ENCODE measurements around the gene CARD19.
"Not testable (repeated sequence)": the region's sequence is repeated elsewhere in the genome, so short reads cannot be mapped to it uniquely, and the experiment has no call there.

CARD19 gene

DNA sequence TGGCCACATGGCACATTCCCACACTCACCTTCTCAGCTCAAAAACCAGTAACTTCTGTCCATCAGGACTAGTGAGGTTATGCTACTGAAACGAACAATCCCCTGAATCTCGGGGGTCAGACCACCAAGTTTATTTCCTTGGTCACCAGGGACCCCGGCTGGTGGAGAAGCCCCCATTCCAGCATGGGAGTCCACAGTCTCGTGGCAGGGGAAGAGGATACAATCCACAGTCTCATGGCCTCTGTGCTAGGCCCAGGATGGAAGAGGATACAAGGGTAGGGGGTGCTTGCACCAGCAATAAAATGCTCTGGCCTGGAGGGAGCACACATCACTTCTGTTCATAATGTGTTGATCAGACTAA is 7.4 kb upstream of the CARD19 start:
- no peak for DNase-seq (ENCODE audit: low read depth)

DNA sequence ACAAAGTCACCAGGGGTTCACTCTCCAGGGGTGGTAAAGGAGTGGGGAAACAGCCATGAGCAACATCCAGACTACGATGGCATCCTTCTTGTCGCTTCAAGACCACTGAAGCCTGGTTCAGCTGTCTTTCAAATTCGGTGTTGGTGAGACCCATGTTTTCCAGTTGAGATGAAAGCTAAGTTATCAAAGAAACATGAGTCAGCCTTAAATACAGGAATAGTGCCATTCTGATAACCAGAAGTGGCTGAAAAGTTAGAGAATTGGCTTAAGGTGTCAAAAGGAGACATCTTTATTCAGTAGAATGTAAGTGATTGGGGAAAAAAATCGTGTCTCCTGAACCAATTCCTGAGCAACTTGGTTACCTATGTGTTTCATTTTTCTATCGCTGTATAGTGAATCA is 7.0 kb upstream of the CARD19 start:
- DNase-seq (ENCODE audit: low read depth) = no peak

DNA sequence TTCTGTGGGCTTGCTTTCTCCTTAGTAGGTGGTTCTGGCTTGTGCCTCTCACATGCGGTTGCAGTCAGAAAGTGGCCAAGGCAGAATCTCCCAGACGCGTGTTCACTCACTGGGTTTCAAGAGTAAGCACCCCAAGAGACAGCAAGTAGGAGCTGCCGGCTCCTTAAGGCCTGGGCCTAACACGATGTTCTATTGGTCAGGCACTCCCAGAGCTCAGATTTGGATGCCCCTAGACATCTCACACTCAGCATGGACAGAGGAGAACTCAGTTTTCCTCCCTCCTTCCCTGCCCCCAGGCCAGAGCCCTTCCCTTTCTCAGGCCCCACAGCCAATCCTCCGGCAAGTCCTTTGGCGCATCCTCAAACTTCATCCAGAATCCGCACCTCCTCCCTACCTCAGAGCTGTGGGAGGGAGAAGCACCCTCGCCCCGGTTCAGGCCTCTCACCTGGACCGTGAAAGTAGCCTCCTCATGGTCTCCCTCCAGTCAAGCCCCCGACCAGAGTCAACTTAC is 6.5 kb upstream of the CARD19 start:
- DNase-seq (ENCODE audit: low read depth) = no peak

DNA sequence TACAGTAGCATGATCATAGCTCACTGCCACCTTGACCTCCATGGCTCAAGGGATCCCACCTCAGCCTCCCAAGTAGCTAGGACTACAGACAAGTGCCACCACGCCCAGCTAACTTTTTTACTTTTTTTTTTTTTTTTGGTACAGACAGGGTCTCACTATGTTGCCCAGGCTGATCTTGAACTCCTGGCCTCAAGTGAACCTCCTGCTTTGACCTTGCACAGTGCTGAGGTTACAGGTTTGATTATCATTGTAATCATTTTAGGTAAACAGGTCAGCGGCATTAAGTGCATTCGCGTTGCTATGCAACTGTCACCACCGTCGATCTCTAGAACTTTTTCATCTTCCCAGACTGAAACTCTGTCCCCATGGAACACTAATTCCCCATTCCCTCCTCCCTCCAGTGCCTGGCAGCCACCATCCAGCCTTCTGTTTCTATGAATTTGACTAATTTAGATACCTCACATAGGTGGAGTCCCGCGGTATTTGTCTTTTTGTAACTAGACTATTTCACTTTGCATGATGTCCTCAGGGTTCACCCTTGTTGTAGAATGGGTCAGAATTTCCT is 5.8 kb upstream of the CARD19 start:
- DNase-seq (ENCODE audit: low read depth) = no peak

DNA sequence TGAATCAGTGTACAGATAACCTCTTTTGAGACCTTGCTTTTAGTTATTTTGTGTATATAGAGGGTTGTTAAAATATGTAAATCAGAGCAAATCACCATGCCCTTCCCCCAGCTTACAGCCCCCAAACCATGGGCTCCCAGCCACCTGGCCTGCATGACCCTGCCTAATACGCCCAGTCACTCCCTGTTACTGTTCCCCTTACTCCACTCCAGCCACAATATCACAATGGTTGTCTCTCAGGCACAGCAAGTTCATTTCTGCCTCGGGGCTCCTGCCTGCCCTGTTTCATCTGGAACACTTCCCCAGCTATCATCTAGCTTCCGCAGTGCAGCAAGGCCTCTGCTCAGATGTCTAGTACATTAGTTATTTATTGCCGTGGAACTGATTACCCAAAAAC is 5.0 kb upstream of the CARD19 start:
- DNase-seq (ENCODE audit: low read depth) = no peak

DNA sequence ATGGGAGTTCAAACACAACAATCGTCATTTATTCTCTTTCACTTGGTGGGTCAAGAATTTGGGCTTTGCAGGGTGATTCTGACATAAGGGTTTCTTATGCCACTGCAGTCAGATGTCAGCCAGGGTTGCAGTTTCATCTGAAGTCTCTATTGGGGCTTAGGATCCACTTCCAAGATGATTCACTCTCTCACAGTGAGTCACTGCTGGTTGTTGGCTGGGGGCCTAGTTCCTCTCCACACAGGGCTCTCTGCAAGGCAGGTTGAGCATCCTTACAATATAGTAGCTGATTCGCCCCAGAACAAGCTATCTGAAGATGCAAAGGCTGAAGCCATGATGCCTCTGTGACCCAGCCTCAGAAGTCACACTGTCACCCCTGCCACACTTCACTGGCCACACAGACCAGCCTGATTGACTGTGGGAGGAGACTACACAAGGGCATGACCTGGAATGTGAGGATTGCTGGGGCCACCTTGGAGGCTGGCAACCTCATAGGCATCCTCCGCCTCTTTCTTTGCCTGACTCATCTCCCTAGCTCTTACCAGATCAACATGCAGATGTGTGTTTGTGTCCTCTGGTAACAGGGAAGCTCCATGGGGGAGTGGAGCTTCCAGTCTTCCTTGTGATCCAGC is 4.5 kb upstream of the CARD19 start:
- DNase-seq (ENCODE audit: low read depth) = peak; percentile 46

DNA sequence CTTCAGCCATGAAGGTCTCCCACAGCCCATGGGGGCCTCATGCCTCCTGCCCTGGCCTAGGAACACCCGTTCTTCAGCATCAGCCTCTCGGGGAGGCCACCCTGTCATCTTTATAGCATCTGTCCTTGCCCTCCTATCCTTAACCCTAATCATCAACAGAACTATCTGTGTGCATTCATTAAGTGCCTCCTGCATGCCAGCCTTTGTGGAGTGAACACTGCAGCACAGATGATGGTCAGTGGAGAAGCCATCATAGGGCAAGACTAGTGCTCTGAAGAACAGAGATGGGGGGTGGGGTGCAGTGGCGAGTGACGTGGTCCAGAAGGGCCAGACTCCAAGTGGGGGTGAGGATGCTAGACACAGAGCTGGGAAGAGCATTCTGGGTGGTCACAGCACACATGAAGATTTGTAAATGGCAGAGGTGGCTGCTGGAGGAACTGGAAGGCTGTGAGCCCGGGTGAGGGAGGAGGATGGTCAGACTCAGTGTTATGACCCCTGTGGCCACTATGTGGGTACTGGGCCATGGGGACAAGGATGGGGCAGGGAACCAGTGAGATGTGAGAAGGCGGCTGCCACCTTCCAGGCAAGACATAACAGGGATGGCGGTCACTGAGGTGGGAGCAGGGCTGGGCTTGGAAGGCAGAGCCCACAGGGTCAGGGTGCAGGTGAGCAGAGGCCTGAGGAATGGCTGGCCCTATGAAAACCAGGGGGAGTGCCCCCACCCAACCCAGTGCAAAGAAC is 3.6 kb upstream of the CARD19 start:
- DNase-seq (ENCODE audit: low read depth) = no peak

DNA sequence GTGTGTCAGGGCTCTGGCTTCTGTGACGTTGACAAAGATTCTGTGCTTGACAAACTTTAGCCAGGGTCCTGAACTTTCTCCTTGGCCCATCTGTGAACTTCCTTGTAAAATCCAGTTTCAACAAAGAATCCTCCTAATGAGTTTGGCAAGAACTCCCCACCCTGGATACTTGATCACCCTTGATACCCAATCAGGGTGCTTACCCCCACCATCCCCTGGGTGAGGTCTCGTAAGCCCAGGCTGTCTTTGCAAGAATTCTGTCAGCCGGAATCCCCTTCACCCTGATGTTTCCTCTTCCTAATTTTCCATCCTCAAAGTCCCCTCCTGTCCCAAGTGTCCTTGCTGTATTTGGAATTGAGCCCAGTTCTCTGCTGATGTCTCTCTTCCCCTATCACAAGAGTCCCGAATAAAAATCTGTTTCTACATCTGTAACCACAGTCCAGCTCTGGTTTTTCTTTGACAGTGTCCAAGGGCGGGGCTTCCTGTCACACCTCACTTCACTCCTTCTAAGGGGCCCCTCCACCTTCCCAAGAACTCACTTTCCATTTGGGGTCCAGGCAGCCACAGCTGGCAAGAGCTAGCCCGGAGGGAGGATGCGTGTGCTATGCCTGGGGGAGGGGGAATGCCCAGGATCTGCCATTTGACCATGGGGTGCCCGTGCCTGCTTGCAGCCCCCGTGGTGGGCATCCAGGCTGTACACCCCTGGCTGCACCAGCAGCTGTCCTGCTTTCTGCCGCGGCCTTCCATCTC is 2.7 kb upstream of the CARD19 start:
- no peak for DNase-seq (ENCODE audit: low read depth)

DNA sequence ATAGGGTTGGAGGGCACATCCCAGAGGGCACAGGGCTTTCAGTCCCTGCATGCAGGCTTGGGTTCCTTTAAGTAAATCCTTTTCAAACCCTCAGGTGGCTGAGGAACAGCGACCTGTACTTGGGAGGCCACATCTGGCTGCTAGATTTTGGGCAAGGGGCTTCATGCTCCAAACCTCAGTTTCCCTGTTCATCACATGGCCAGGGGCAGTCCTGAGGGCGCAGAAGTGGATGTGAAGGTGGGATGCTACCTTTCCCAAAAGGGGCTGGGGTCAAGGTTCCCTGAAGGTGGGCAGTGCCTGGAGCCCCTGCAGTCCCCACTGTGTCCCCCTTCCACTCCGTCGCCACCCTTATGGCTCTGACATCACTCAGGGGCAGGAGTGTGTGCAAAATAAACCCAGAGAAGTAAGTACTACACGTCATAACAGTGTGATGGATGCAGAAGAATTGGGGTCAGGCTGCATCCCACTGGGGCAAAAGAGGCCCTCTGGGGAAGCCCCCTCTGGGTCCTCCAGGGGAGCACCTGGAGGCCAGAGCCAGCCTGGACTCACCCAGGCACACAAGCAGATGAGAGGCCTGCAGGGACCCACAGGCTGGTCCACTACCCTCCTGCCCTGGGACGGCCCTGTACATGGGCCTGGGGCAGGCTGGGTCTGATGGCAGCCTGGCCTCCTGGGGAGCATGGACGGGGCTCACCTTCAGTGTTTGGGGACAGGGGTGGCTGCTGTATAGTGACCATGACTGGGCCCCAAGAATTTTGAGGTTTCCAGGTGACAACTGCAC is 1.9 kb upstream of the CARD19 start:
- DNase-seq (ENCODE audit: low read depth) = no peak

DNA sequence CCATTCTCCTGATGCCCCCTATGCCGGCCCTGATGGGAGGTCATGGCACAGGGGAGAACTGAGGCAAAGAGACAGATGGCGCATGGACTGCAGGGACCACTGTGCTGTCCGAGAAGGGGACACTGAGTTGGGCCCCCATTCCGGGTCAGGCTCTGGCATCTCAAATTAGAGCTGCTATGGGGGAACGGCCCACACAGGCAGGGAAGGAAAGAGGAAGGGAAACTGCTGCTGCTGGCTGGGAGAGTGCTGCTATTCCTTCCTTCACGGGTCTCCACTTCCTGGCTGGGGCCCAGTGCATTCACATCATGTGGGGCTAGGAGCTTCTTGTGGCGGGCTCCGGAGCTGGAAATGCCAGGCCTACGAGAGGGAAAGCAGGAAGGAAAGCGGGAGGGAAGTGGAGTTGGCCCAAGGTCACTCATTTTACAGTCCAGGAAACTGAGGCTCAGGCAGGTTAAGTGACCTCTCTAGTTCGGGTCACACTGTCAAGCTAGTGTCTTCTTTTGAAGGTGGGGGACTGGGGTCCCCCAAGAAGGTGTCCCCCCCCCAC is 1.3 kb upstream of the CARD19 start:
- no peak for DNase-seq (ENCODE audit: low read depth)

DNA sequence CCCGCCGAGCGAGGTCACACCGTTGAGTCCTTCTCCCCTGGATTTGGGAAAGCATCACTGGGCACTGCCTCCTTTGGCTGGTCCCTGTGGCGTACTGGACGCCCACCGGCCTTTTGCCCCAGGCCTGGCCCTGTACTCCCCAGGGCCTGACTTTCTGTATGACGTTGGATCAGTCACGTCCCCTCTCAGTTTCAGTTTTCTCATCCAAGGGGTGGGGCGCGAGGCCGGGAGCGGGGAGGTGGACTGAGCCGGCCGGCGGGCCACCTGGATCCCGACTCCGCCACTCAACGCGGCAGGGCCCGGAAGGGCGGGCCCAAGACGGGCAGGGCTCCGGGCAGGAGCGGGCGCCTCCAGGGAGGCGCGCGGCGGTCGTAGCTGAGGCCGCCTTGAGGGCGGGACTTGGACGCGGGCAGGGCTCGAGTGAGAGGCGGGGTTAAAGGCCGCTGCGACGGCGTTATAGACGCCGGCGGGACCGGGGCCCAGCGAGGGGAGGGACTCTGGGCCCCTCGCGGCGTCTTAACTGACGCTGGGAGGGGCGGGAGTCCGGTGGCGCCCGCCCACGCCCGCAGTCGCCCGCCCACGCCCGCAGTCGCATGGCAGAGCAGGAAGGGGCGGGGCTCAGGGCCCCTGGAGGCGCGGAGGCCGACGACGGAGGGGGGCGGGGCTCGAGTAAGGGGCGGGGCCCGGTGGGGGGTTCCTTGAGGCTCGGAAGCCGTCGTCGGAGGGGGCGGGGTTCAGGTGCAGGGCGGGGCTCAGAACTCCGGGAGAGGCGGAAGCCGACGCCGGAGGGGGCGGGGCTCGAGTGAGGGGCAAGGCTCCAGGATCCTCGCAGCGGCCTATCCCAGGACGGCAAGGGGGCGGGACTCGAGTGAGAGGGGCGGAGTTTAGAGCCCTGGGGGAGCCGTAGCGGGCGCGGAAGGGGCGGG is 549 bp upstream of the CARD19 start:
- peak; percentile 100 for DNase-seq (ENCODE audit: low read depth)

DNA sequence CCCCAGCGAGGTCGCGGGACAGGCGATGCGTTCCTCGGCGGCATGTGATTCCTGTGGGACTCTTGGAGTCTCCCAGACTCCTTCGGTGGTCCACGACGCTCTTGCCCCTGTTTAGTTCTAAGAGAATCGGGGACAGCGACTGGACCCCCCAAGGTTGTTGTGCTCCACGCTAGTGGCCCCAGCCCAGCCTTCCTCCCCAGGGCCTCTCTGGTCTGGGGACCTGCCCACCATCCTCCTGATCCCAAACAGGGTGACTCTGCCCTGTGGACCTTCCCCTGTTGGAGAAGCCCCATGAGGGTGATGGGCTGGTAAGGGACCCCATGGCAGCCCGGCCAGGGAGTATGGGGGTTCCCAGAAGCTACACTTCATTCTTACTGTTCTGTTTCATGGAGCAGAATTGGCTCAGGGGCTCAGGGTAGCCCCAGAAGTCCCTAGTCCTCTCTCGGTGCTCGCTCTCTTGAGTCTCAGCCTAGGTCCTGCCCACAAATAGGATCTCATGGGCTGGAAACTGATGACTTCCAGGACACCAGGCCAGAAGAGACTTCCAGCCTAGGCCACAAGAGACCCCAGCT is 880 bp downstream of the CARD19 start:
- no peak for DNase-seq (ENCODE audit: low read depth)

DNA sequence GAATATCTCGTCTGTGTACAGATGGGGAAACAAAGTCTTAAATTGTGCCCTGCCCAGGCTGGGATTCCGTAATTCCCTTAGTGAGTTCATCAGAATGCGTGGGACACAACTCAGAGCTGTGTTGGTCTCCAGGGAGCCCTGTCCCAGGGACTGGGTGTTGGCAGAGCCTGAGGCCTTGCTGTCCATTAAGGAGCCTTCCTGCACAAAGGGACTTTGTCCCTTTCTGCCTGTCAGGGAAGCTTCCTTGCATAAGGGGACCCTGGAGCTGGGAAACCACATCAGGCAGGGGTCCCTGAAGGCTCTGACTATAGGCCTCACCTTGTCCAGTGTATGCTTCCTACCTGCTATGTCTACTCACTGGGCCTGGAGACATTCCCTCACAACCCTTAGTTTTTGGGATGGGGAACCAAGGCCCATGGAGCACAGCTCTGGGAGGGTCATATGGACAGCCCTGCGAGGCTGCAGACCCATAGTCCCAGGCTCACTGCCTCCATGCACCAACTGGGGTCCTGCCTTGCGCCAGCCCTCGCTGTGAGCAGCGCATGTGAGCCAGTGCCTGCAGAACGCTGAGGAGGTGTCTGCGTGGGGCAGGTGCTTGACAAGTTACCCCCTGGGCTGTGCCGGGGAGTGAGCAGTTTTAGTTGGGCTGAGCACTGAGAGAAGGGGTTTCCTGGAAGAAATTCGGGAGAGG is 1.6 kb downstream of the CARD19 start:
- DNase-seq (ENCODE audit: low read depth) = no peak

DNA sequence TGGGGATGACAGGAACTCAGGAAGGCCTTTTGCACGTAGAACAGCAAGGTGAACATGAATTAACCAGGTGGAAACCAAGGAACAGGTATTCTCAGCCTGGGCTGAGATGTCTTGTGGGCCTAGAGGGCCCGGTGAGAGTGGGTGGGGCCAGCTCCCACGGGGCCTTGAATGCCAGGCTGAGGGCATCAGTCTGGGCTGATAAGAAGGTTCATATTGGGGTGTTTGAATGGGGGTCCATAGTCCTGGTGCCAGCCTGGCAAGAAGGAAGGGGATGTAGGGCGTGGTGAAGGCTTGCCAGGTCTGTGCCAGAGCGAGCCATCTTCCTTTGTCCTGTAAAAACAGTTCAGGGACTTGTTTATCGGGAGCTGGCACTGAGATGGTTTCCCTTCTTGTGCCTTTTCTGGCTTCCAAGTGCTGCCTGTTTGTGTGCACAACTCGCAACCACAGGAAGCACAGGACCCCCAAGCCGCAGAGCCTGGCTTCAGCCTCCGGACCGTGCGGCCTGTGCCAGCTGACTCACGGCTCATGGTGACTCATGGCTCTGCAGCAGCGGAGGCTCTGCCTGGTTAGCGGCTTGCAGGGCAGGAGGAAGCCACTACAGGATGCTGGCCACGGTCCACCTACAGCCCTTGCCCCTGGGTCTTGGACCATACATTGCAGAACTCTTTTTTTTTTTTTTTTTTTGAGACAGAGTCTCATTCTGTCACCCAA is 2.4 kb downstream of the CARD19 start:
- DNase-seq (ENCODE audit: low read depth) = peak; percentile 44

DNA sequence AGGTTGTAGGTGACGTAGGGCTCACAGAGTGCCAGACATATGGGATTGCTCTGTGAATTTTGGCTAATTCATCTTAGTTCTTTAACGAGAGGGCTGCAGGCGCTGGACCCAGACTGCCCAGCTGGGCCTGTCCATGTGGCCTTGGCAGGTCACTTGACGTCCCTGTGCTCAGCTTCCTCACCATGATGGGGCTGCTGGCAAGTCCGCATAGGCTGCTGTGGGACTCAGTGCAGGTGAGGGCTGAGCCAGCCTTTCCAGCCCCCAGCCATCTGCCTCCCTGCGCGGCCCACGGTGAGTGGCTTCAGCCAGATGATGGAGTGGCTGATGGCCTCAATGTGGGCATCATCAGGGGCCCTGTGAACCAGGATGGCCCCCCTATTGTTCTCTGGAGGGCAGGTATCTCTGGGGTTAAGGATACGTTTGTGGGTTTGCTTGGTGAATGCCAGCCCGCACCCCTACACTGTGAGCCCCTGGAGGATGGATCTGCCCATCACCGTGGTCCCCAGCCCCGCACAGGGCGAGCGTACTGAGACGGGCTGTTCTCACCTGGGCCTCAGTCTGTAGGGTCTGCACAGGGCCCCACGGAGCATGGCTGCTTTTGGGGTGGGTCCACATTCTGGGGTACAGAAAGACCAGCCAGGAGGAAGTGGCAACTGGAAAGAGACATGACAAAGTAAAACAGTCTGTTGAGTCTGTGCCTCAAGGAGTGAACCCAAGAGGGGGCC is 3.7 kb downstream of the CARD19 start:
- no peak for DNase-seq (ENCODE audit: low read depth)

DNA sequence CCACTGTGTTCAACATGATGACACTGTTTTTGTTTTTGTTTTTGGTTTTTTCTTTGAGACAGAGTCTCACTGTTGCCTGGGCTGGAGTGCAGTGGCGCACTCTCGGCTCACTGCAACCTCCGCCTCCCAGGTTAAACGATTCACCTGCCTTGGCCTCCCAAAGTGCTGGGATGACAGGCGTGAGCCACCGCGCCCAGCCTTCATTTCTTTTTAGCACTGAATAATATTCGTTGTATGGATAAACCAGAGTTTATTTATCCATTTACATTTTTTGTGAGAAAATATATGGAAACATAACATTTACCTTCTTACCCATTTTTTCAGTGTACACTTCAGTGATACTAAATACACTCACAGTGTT is 4.2 kb downstream of the CARD19 start:
- no peak for DNase-seq (ENCODE audit: low read depth)

DNA sequence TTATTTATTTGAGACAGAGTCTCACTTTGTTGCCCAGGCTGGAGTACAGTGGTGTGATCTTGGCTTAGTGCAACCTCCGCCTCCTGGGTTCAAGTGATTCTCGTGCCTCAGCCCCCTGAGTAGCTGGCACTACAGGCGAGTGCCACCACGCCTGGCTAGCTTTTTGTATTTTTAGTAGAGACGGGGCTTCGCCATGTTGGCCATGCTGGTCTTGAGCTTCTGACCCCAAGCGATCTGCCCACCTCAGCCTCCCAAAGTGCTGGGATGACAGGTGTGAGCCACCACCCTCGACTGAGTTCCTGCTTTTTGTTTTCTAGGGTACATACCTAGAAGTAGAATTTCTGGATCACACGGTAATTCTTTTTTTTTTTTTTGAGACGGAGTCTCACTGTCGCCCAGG is 5.1 kb downstream of the CARD19 start:
- DNase-seq (ENCODE audit: low read depth) = not testable (repeated sequence)

DNA sequence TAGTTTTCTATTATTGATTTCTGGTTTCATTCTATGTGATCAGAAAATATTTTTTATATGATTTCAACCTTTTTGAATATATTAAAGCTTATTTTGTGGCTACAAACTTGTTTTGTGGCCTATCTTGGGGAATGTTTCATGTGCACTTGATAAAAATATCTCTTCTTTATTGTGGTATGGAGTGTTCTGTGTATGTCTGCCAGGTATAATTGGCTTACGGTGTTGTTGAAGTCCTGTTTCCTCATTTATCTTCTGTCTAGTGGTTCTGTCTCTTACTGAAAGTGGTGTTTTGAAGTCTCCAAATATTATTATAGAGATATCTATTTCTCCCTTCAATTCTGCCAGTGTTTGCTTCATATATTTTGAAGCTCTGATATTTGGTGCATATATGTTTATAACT is 9.6 kb downstream of the CARD19 start:
- no peak for DNase-seq (ENCODE audit: low read depth)

Data from stimulated activated CD8-positive, alpha-beta memory T cell treated with anti-CD3 and anti-CD28 coated beads, Interleukin-7, amount 100 ng/mL, for 24 hours (primary cell).